ENCODE measurements around the gene ZNF423.

GRCh38 chr16:49635591-49636581 lies 220.0 kb downstream of the ZNF423 start:
- no peak for TF ChIP-seq POLR2A (IDR thresholded peaks at IDR 0.05)
- TF ChIP-seq CTCF (IDR thresholded peaks at IDR 0.05) = no peak
